Measurements from ENCODE around the gene GRM4. TPM values are rescaled to one million over a fixed set of nuclear protein-coding genes. Genes with fewer than 3 reads are reported as not detected.

Gene GRM4
- total and polyA plus RNA-seq, 11 donors = 0.20 TPM; not detected in 10

DNA sequence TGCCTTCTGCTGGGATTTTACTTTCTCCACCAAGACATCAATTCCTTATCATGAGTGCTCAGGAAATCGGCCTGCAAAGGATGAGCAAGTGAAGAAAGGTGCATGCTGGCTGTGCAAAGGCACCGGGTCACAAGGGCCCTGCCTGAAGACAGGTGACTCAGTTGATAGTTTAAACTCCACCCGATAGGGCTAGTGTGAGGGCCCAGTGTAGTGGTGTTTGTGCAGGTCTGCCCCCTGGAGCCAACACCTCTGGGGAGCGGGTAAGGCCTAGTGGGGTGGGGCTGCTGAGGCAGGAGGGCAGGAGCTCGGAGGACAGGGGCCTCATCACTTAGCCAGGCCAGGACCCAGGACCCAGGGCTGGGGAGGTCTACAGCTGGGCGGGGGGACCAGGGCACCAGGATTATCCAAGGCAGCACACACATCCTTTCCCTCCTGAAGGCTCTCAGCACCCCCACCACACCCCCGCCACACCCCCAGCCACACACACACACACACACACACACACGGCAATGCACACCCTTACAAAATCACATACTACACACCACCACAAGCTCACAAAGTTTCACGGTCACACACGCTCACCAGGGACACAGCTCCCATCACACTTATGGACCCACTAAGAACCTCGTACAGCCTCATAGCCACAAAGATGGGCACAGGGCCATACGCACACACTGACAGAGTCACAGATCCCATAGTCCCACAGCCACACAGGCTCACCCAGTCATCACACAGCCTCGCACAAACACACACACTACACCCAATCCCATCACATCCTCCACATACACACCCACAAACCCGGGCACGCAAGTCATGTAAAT, 75.4 kb downstream of the GRM4 start:
- H3K9me3 ChIP-seq = no peaks in the 10 kb centered on the region
- peaks cover 0 to 34% (median 4%) of the 10 kb centered on the region in 9 donors for H3K27me3 ChIP-seq
- intact Hi-C loops (cut with DNase I) = no loop called here
- DNase-seq (no peak), ATAC-seq (no peak)
- WGBS, 4 donors = 79 to 82% (median 80%) methylated on average over 15 of the region's 15 CpGs
- no peak for TF ChIP-seq POLR2A (IDR thresholded peaks at IDR 0.05)
- TF ChIP-seq, protein P1, sequence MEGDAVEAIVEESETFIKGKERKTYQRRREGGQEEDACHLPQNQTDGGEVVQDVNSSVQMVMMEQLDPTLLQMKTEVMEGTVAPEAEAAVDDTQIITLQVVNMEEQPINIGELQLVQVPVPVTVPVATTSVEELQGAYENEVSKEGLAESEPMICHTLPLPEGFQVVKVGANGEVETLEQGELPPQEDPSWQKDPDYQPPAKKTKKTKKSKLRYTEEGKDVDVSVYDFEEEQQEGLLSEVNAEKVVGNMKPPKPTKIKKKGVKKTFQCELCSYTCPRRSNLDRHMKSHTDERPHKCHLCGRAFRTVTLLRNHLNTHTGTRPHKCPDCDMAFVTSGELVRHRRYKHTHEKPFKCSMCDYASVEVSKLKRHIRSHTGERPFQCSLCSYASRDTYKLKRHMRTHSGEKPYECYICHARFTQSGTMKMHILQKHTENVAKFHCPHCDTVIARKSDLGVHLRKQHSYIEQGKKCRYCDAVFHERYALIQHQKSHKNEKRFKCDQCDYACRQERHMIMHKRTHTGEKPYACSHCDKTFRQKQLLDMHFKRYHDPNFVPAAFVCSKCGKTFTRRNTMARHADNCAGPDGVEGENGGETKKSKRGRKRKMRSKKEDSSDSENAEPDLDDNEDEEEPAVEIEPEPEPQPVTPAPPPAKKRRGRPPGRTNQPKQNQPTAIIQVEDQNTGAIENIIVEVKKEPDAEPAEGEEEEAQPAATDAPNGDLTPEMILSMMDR (IDR thresholded peaks at IDR 0.05) = no peak
- no peak overlapping the region for H3K4me3 ChIP-seq
- H3K4me1 ChIP-seq = peaks cover 0 to 8% (median 2%) of the 10 kb centered on the region in 12 donors
- no peak overlapping the region for H3K27ac ChIP-seq
- no peaks in the 10 kb centered on the region for H3K36me3 ChIP-seq

DNA sequence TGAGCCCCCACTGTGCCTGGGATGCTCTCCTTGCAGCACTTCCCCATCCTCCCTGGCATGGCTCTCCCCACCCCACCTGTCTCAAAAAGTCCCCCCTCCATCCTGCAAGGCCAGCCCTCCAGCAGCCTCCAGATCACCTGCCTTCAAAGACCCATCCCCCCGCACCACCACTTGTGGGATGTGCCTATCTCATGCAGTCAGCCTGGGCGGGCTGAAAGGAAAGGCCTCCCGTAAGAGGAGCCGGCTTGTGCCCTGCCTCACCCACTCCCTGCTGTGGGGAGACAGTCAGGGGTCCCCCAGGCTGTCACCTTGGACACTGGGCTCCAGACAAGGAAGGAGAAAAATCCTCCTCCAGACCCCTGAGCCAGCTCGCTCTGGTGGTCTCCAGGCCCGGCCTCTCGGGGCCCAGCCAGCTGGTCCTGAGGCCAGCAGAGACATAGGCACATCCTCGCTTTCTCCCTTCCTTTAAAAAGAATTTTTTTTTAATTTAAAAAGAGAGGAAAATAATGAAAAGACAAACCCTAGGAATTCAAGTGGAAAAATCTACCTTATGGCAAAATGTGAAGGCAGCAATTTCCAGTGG, 77.3 kb downstream of the GRM4 start:
- DNase-seq (peak in 1 of 5 donors; percentile 38), ATAC-seq (no peak)
- Histone ChIP-seq H3K9me3 (no peaks in the 10 kb centered on the region), H3K27me3 (peaks cover 0 to 43% (median 7%) of the 10 kb centered on the region in 9 donors), H3K27ac (no peak overlapping the region), H3K36me3 (no peaks in the 10 kb centered on the region), H3K4me1 (peaks cover 0 to 13% (median 2%) of the 10 kb centered on the region in 12 donors), H3K4me3 (no peak overlapping the region)
- intact Hi-C loops (cut with DNase I) = no loop called here
- TF ChIP-seq, protein P1 (IDR thresholded peaks at IDR 0.05) = no peak
- TF ChIP-seq POLR2A (IDR thresholded peaks at IDR 0.05) = no peak
- WGBS, 4 donors = 42 to 59% (median 49%) methylated on average over 8 of the region's 8 CpGs

DNA sequence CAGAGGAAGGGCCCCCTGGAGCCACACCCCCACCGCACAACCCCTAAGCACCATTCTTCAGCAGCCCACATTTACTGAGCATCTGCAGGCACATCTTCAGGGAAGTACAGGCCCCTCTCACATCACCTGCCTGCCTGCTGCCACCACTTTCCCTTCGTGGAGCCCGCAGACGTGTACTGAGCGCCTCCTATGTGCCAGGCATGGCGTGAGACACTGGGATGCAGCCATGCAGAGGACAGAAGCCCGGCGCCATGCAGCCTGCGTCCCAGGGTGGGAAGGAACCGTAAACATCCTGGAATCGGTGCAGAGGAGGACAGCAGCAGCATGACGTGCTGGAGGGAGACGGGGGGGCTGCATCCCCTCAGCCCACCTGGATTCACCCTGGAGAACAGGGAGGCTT, 78.1 kb downstream of the GRM4 start:
- no peak overlapping the region for H3K4me3 ChIP-seq
- TF ChIP-seq POLR2A (IDR thresholded peaks at IDR 0.05) = no peak
- TF ChIP-seq, protein P1 (IDR thresholded peaks at IDR 0.05) = no peak
- no peak for ATAC-seq
- H3K9me3 ChIP-seq = no peaks in the 10 kb centered on the region
- H3K27me3 ChIP-seq = peaks cover 0 to 46% (median 8%) of the 10 kb centered on the region in 9 donors
- H3K27ac ChIP-seq = no peak overlapping the region
- no peaks in the 10 kb centered on the region for H3K36me3 ChIP-seq
- peaks cover 0 to 13% (median 2%) of the 10 kb centered on the region in 12 donors for H3K4me1 ChIP-seq
- intact Hi-C loops (cut with DNase I) = no loop called here
- WGBS, 4 donors = 42 to 65% (median 43%) methylated on average over 7 to 13 of the region's 13 CpGs
- no peak for DNase-seq

All from heart left ventricle (tissue), 16 donors.